PC-9 (cell line): ENCODE results near the gene MORC1.

ENCODE experiments used
- EZH2 ChIP-seq: fragments of 200-600 bp; sonication (generic); IDR thresholded peaks from 2 replicates; pipeline ENCODE4 v1.8.0; 2017; ENCODE audit warnings: antibody characterized with exemption, low read depth
- TF ChIP-seq, protein P1 (sequence below): fragments of 200-600 bp; sonication (generic); conservative IDR thresholded peaks from 2 replicates; pipeline ENCODE4 v1.6.1; 2017; ENCODE audit warnings: mixed run types, antibody characterized with exemption, mild to moderate bottlenecking, moderate library complexity

DNA sequence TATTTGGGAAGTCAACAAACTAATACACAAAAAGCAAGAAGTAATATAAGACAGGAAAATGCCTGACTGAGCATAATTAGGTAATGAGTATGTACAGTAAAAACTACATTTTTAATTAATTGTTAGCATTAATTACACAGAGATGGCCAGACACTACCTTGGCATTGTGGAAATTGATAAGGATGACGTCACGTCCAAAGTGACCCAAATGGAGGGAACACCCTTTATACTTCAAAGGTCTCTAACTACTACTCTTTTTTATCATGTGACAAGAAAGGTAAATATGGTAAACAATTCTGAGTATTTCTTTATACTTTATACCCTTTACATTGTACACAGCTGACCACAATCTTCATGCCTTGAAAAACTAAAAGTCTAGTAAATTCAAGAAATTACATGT is 141.9 kb downstream of the MORC1 start:
- TF ChIP-seq, protein P1, sequence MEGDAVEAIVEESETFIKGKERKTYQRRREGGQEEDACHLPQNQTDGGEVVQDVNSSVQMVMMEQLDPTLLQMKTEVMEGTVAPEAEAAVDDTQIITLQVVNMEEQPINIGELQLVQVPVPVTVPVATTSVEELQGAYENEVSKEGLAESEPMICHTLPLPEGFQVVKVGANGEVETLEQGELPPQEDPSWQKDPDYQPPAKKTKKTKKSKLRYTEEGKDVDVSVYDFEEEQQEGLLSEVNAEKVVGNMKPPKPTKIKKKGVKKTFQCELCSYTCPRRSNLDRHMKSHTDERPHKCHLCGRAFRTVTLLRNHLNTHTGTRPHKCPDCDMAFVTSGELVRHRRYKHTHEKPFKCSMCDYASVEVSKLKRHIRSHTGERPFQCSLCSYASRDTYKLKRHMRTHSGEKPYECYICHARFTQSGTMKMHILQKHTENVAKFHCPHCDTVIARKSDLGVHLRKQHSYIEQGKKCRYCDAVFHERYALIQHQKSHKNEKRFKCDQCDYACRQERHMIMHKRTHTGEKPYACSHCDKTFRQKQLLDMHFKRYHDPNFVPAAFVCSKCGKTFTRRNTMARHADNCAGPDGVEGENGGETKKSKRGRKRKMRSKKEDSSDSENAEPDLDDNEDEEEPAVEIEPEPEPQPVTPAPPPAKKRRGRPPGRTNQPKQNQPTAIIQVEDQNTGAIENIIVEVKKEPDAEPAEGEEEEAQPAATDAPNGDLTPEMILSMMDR, result no peak
- no peak for TF ChIP-seq EZH2
